ENCODE results near the gene SMG6.
"Not testable (repeated sequence)": the region's sequence is repeated elsewhere in the genome, so short reads cannot be mapped to it uniquely, and the experiment has no call there.

SMG6 gene

DNA sequence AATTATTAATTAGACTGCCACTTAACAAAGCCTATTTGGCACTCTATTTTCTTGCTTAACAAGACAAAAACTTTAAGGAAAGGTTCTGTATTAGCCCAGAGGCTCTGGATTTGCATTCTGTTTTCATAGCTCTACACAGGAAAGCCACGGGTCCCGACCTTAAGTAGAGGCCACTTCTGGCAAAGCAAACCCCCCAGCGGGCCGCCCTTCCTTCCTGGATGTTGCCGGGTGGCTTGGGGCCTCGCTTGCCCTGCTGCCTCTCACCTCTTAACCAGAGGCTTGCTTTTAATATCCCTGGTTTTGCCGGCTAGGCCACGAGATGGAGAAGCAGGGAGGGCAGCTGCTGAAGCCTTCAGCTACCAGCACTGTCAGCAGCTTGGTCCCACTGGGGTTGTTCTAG, 282.9 kb downstream of the SMG6 start:
- DNase-seq = no peak

DNA sequence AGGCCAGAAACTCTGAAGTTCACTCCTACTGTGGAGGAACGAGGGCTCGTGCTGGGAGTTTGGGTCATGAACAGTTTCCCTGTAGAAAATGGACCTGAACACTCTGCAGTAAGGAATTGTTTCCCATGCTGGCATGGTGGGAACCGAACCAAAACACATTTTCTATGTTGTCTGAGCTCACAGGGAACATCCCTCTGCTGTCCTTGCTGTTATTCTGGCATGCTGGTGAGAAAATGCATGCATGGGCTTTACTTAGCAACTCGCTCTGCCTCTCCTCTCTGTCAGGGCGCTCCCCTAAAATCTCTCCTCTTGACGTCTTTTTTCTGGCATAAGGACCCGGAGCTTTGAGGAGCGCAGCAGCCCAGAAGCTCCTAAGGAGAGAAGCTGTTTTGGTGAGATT, 283.9 kb downstream of the SMG6 start:
- no peak for DNase-seq

DNA sequence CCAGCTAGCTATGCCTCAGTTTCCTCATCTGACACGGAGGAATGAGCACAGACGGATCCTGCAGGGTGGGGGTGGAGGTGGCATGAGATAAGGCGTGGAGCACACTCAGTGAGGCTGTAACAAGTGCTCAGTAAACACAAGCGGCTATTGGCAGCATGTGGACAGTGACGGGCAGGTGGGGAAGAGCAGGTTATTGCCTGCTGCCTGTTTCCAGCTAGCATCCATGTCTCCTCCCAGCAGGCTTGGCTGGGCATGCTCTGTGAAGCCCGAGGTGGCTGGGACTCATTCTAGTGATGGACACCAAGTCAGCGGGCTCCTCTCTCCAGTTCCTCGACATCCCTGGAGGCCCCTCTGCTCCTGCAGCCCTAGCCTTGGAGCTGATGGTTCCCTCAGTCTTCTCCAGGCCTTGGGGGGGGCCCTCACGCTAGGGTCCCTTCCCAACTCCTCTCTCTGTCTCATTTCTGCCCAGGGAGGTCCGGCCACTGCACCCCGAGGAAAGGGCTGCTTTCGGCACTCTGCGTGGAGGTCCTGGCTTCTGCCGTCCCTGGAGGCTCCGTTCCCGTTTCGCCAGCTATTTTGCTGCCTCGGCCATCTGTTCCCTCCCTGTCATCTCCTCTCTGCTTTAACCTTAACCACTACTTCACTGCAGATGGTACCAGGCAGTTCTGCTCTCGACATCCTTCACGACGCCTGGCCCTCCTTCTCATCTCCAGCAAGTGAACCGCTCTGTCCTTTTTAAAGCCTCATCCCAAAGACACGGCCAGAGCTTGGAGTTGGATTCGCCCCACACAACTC, 284.7 kb downstream of the SMG6 start:
- DNase-seq = no peak

DNA sequence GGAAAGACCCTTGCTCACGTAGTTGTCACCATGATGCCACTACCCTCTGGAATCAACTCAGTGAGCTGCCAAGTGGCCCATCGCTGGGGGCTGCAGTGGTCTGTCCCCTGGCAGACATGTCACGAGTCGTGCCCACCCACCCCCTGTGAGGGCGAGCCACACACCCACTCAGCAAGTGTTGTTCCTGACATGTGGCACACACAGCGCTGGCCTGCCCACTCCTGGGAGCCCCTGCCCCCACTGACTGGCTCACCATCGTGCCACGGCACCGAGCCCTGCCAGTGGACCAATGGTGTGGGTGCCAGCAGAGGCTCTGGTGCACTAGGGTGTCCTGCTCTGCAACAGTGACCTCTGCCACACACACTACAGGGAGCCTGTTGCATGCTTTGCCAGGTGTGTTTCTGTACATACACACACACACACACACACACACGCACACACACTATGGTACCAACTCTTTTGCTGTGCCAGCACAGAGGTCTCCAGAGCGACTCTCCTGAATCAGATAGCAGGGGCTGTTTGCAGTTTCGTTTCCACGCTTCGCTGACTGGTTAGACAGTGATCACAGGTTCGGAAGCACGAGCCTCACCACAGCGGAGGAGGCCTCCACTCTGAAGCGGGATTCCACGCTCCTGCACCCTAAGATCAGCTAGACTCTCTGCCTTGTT, 286.2 kb downstream of the SMG6 start:
- DNase-seq = no peak

DNA sequence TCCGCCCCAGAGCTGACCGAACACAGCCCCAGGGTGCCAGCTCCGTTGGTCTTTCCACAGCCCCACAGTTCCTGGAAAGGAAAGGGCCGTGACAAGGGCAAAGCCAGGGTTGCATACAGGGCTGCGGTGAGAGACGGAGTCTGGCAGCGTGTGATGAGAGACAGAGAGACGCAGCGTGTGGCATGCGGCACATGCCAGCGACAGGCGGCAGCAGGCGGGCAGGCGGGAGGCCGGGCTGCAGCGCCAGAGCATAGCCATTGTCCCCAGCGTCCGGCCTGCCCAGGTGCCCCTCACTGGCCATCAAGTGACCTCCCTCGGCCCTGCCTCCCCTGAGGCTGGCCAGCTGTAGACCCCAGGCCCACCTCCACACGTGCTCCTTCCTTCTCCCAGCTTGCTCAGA, 287.1 kb downstream of the SMG6 start:
- DNase-seq = no peak

DNA sequence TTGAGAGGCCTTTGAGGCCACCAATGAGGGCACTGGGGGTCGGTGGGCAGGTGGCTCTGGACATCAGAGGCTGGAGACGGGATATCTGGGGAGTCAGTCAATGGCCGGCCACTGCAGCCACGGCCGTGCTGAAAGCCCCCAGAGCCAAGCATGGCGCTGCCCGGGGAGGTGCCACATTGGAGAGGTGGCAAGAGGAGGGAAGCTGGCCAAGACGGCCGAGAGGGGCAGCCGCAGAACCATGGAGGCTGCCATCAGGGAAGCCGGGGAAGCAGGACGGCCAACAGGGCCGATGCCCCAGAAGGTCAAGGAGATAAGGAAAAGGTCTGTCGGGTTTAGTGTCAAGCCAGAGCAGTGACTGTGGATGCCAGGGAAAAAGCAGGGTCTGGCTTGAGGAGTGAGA, 288.3 kb downstream of the SMG6 start:
- no peak for DNase-seq

DNA sequence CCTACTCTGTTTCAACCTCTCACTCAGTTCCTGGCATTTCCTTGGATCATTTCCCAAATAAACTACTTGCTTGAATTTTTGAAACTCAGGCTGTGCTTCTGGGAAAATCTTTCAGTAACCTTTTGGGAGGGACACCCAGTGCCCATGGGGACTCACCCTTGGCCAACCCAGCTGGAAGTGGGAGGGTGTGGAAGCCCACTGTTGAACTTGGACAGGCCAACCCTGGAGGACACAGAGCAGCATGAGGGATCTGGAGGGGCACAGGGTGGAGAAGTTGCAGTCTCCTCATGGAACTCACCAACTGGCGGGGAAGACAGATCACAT, 289.6 kb downstream of the SMG6 start:
- no peak for DNase-seq

DNA sequence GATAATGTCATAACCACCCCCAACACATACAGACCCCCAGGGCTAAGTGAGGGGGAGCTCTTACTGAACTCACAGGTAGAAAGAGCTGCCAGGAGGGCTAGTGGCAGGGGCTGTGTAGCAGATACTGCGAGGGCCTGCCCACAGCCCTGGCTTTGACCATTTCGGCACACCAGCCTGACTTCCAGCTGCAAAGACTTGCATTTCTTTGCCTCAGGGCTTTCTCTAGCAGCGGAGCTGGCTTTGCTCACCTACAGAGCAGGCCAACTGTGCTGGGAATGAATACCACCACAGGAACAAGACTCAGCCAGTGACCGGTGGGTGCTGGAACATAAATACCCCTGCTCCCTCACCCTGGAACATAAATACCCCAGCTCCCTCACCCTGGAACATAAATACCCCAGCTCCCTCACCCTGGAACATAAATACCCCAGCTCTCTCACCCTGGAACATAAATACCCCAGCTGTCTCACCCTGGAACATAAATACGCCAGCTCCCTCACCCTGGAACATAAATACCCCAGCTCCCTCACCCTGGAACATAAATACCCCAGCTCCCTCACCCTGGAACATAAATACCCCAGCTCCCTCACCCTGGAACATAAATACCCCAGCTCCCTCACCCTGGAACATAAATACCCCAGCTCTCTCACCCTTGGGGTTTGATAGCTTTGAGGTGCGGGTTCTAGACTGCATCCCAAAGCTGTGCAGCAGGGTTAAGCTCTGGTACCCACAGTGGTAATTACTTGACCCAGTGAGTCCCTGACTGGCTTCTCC, 290.2 kb downstream of the SMG6 start:
- not testable (repeated sequence) for DNase-seq

DNA sequence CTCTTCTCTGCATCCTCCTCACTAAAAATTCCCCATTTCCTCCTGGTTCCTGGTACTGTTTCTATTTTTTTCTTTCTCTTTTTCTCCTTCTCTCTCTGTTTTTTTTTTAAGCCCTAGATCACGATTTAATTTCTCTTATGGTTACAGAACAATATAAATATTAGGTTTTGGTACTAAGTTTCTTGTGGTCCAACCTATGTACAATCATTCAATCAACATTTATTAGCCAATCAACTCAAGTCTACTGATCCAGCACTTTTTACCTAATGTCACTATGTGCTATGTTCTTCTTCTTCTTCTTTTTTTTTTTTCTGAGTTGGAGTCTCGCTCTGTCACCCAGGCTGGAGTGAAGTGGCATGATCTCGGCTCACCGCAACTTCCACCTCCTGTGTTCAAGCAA, 291.1 kb downstream of the SMG6 start:
- DNase-seq = no peak

DNA sequence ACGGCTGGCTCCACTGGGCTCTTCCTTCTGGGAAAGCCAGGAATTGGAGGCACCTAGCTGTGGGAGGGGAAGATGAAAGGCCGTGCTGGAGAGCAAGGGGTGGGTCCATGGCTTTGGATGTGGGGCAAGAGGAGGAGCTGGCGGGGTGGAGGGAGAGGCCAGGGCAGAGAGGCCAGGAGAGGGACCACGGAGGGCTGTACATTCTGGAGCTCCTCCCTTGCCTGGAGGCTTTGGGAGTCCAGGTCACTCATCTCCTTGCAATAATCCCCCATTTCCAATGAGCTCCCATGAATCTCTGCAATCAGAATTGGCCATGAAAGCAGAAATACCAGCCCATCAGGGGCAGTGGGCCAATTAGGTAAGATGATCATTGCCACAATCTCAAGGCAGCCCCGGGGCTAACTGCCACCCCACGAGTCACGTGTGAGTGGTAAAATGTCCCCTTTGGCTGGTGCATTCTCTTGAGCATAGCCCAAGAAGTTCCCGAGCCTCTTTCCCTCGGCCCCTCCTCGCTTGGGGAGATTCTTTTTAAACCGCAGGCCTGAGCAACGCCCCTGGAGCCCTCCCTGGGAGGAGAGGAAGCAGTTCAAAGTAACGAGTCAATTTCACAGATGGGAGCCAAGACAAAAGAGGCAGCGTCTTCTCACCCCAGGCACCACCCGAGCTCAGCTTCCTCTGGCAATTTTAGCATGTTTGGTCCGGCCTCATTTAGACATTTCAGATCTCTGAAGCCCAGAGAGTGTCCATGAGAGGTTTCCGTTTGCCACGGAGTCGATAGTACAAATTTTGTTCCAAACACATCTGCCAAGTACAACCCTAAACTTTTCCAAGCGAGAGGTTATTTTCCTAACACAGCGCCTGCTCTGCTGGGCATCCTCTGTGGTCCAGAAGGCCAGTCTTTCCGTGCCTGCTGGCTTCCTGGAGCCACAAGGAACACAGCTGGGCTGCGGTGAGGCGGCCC, 291.9 kb downstream of the SMG6 start:
- no peak for DNase-seq
